SJSA1 (cell line): ENCODE data around the gene DOK3. TPM values are rescaled to one million over a fixed set of nuclear protein-coding genes. Genes with fewer than 3 reads are reported as not detected.

Experiments used
- DNase-seq, 2 experiments: peaks; one replicate each; pipeline ENCODE4 v3.0.0-alpha.2; 2015 to 2020; ENCODE audit warnings: low spot score in 2 of 2, low read depth in 1 of 2
- H3K27ac ChIP-seq: fragments of 250-450 bp; sonication (Bioruptor Pico); 2 replicates; pipeline ENCODE4 v1.5.1; 2020; ENCODE audit warnings: mild to moderate bottlenecking, moderate library complexity
- H3K27me3 ChIP-seq: fragments of 250-450 bp; sonication (Bioruptor Pico); replicated peaks from 2 replicates; pipeline ENCODE4 v1.5.1; 2020; ENCODE audit warnings: mild to moderate bottlenecking, moderate library complexity
- H3K36me3 ChIP-seq: fragments of 250-450 bp; sonication (Bioruptor Pico); 2 replicates; pipeline ENCODE4 v1.5.1; 2020; ENCODE audit warnings: mild to moderate bottlenecking
- H3K4me1 ChIP-seq: fragments of 250-450 bp; sonication (Bioruptor Pico); replicated peaks from 2 replicates; pipeline ENCODE4 v1.6.1; 2021; ENCODE audit warnings: mild to moderate bottlenecking
- H3K4me3 ChIP-seq: fragments of 250-450 bp; sonication (Bioruptor Pico); 2 replicates; pipeline ENCODE4 v1.5.1; 2020; ENCODE audit warnings: mild to moderate bottlenecking
- H3K9me3 ChIP-seq: fragments of 250-450 bp; sonication (Bioruptor Pico); replicated peaks from 2 replicates; pipeline ENCODE4 v1.5.1; 2020; ENCODE audit warnings: mild to moderate bottlenecking
- total RNA-seq: library from RNA; depleted of rRNA; stranded (reverse); fragments of >200 nt; shearing (Covaris generic); gene quantifications from 2 replicates; pipeline ENCODE4 v1.2.3, GENCODE V29; 2014

The DOK3 gene
- total RNA-seq, 1 experiment from 2014 or later: 1.8 TPM

GRCh38 chr5:177459819-177460628, 49.6 kb downstream of the DOK3 start:
- H3K9me3 ChIP-seq: no peaks in the 10 kb centered on the region
- no peak overlapping the region for H3K27ac ChIP-seq
- H3K36me3 ChIP-seq: peaks cover 62% of the 10 kb centered on the region
- H3K4me1 ChIP-seq: peaks cover 19% of the 10 kb centered on the region
- H3K4me3 ChIP-seq: no peak overlapping the region
- DNase-seq: no peak
- H3K27me3 ChIP-seq: no peaks in the 10 kb centered on the region

GRCh38 chr5:177459357-177459756, 50.3 kb downstream of the DOK3 start:
- Histone ChIP-seq H3K27me3 (no peaks in the 10 kb centered on the region), H3K9me3 (peaks cover 2% of the 10 kb centered on the region; the same call in 1 of the 2 replicates), H3K4me1 (peaks cover 25% of the 10 kb centered on the region), H3K27ac (no peak overlapping the region), H3K4me3 (no peak overlapping the region), H3K36me3 (peaks cover 64% of the 10 kb centered on the region)
- DNase-seq: no peak

- no peaks in the 10 kb centered on the region for H3K27me3 ChIP-seq
- H3K27ac ChIP-seq: no peak overlapping the region
- H3K4me3 ChIP-seq: no peak overlapping the region
- DNase-seq: no peak
- H3K36me3 ChIP-seq: peaks cover 64% of the 10 kb centered on the region
- H3K4me1 ChIP-seq: peaks cover 30% of the 10 kb centered on the region
- H3K9me3 ChIP-seq: peaks cover 2% of the 10 kb centered on the region; the same call in 1 of the 2 replicates
These were observed 50.7 kb downstream of the DOK3 start for GRCh38 chr5:177458912-177459350.

GRCh38 chr5:177457852-177458681, 51.6 kb downstream of the DOK3 start:
- Histone ChIP-seq H3K9me3 (peaks cover 2% of the 10 kb centered on the region; the same call in 1 of the 2 replicates), H3K27me3 (no peaks in the 10 kb centered on the region), H3K27ac (peak overlapping the region; percentile 72), H3K4me1 (peaks cover 32% of the 10 kb centered on the region), H3K4me3 (no peak overlapping the region), H3K36me3 (peaks cover 56% of the 10 kb centered on the region)
- DNase-seq: no peak

- H3K27me3 ChIP-seq: no peaks in the 10 kb centered on the region
- H3K4me3 ChIP-seq: no peak overlapping the region
- H3K27ac ChIP-seq: no peak overlapping the region
- peaks cover 2% of the 10 kb centered on the region; the same call in 1 of the 2 replicates for H3K9me3 ChIP-seq
- H3K36me3 ChIP-seq: peaks cover 54% of the 10 kb centered on the region
- peak; percentile 90 to 97 for DNase-seq
- H3K4me1 ChIP-seq: peaks cover 28% of the 10 kb centered on the region
These were observed 52.4 kb downstream of the DOK3 start for GRCh38 chr5:177456976-177457851.

- DNase-seq: no peak
- Histone ChIP-seq H3K27ac (no peak overlapping the region), H3K9me3 (peaks cover 2% of the 10 kb centered on the region; the same call in 1 of the 2 replicates), H3K4me1 (peaks cover 27% of the 10 kb centered on the region), H3K4me3 (no peak overlapping the region), H3K27me3 (no peaks in the 10 kb centered on the region), H3K36me3 (peaks cover 51% of the 10 kb centered on the region)
These were observed 53.0 kb downstream of the DOK3 start for GRCh38 chr5:177456591-177456964.

- H3K36me3 ChIP-seq: peaks cover 47% of the 10 kb centered on the region
- H3K4me1 ChIP-seq: peaks cover 27% of the 10 kb centered on the region
- H3K27me3 ChIP-seq: no peaks in the 10 kb centered on the region
- DNase-seq: peak; percentile 77 to 96
- H3K9me3 ChIP-seq: peaks cover 2% of the 10 kb centered on the region; the same call in 1 of the 2 replicates
- no peak overlapping the region for H3K27ac ChIP-seq
- peak overlapping the region; percentile 52 for H3K4me3 ChIP-seq
These were observed 53.7 kb downstream of the DOK3 start for GRCh38 chr5:177455661-177456590.

- Histone ChIP-seq H3K27ac (peak overlapping the region; percentile 16; the same call in 1 of the 2 replicates), H3K36me3 (peaks cover 40% of the 10 kb centered on the region), H3K27me3 (no peaks in the 10 kb centered on the region), H3K9me3 (peaks cover 2% of the 10 kb centered on the region; the same call in 1 of the 2 replicates), H3K4me3 (peak overlapping the region; percentile 52), H3K4me1 (peaks cover 27% of the 10 kb centered on the region)
- peak; percentile 84 to 87 for DNase-seq
These were observed 54.5 kb downstream of the DOK3 start for GRCh38 chr5:177455036-177455660.

- H3K4me1 ChIP-seq: peaks cover 27% of the 10 kb centered on the region
- H3K27me3 ChIP-seq: no peaks in the 10 kb centered on the region
- peak overlapping the region; percentile 16; the same call in 1 of the 2 replicates for H3K27ac ChIP-seq
- peaks cover 34% of the 10 kb centered on the region for H3K36me3 ChIP-seq
- H3K9me3 ChIP-seq: peaks cover 2% of the 10 kb centered on the region; the same call in 1 of the 2 replicates
- peak overlapping the region; percentile 52 for H3K4me3 ChIP-seq
- peak; percentile 94 to 96 for DNase-seq
These were observed 55.1 kb downstream of the DOK3 start for GRCh38 chr5:177454397-177455035.

GRCh38 chr5:177453852-177454396, 55.7 kb downstream of the DOK3 start:
- H3K9me3 ChIP-seq: peaks cover 2% of the 10 kb centered on the region; the same call in 1 of the 2 replicates
- no peak for DNase-seq
- H3K4me1 ChIP-seq: peaks cover 27% of the 10 kb centered on the region
- peak overlapping the region; percentile 52 for H3K4me3 ChIP-seq
- H3K36me3 ChIP-seq: peaks cover 28% of the 10 kb centered on the region
- no peaks in the 10 kb centered on the region for H3K27me3 ChIP-seq
- no peak overlapping the region for H3K27ac ChIP-seq
